Thoracic aorta (tissue), 2 donors: ENCODE results near the gene LRP2. TPM values are rescaled to one million over a fixed set of nuclear protein-coding genes. Genes with fewer than 3 reads are reported as not detected.

Experiments
- ATAC-seq: fragments of 150-250 bp; one replicate; pipeline ENCODE4 v1.8.0; 2017; ENCODE audit warnings: low read depth; ENCODE audit not compliant: insufficient number of reproducible peaks, low FRiP score
- DNase-seq: peaks from one replicate; pipeline ENCODE4 v3.0.0-alpha.2; 2020; ENCODE audit warnings: low spot score
- H3K27ac ChIP-seq, 2 donors: fragments of 200-600 bp; sonication (generic); 1 replicate in 1 of 2; 2 replicates in 1 of 2; pipeline ENCODE4 v1.5.1; 2016; ENCODE audit warnings: mild to moderate bottlenecking in 2 of 2, moderate library complexity in 2 of 2
- H3K27me3 ChIP-seq: fragments of 200-600 bp; sonication (generic); replicated peaks from 2 replicates; pipeline ENCODE4 v1.6.0; 2016; ENCODE audit warnings: mild to moderate bottlenecking; ENCODE audit not compliant: insufficient read depth
- H3K36me3 ChIP-seq: fragments of 200-600 bp; sonication (generic); one replicate; pipeline ENCODE4 v1.5.1; 2016
- H3K4me1 ChIP-seq, 2 donors: fragments of 200-600 bp; sonication (generic); 1 replicate in 1 of 2; 2 replicates in 1 of 2; pipeline versions ENCODE4 v1.5.1 to v1.6.0; 2016; ENCODE audit warnings: low read depth in 2 of 2, mild to moderate bottlenecking in 1 of 2; ENCODE audit not compliant: control insufficient read depth in 1 of 2
- H3K4me3 ChIP-seq: fragments of 200-600 bp; sonication (generic); 2 replicates; pipeline ENCODE4 v1.5.1; 2016; ENCODE audit warnings: mild to moderate bottlenecking
- H3K9me3 ChIP-seq: fragments of 200-600 bp; sonication (generic); 2 replicates; pipeline ENCODE4 v1.5.1; 2016
- total RNA-seq, 2 donors: library from RNA; depleted of rRNA; stranded (reverse); fragments of >200 nt; gene quantifications; one replicate each; pipeline versions ENCODE4 v1.1.0 to v1.2.3, GENCODE V29; 2016
- TF ChIP-seq, protein P1 (sequence below): fragments of 200-600 bp; sonication (generic); IDR thresholded peaks from one replicate; pipeline ENCODE4 v1.5.1; 2019; ENCODE audit warnings: antibody characterized with exemption

Gene LRP2
- total RNA-seq, 2 donors from 2014 or later: 0.07 to 0.14 TPM

DNA sequence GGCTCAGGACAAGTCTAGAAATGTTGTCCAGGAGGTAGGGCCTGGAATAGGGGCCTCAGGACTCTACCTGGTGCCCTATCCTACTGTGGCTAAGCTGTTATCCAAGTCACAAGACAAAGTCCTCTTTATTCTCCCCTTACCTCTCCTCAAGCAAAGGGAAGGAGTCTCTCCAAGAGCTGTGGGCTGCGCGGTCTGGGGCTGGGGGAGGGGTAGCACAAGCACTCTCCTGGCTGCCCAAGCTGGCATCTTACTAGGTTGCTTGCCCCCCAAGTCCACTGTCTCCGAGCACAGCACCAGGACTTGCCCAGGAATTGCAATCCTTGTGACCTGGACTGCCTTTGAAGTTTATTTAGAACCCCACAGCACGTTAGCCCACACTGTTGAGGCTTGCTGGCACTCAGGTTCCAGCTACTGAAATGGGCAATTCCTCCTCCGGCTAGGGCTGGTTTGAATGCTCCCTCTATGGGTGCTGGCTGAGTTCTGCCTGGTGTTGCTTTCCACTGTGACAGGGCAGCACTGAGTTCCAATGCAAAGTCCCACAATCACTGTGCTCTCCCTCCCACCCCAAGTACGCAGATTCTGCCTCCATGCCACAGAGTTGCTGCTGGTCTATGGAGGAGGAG, 274.5 kb downstream of the LRP2 start:
- no peak for ATAC-seq

DNA sequence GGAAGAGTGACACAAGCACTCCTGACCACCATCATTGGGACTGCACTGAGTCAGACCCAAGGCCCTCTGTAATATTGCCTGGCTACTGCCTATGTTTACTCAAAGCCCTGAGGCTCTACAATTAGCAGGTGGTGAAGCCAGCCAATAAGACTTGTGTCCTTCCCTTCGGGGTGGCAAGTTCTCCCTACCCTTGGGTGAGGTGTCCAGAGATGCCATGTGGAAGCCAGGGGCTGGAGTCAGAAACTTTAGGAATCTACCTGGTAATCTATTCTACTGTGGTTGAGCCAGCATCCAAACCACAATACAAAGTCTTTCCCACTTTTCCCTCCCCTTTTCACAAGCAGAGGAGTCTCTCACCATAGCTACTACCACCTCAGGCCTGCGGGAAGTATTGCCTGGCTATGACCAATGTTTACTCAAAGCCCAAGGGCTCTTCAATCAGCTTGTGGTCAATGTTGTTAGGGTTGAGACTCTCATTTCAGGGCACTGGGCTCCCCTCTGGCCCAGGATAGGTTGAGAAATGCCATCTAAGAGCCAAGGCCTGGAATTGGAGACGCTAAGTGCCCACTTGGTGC, 275.4 kb downstream of the LRP2 start:
- no peak for ATAC-seq
- DNase-seq: no peak

More for the DNA sequence above, 274.5 kb downstream of the LRP2 start:
- TF ChIP-seq, protein P1, sequence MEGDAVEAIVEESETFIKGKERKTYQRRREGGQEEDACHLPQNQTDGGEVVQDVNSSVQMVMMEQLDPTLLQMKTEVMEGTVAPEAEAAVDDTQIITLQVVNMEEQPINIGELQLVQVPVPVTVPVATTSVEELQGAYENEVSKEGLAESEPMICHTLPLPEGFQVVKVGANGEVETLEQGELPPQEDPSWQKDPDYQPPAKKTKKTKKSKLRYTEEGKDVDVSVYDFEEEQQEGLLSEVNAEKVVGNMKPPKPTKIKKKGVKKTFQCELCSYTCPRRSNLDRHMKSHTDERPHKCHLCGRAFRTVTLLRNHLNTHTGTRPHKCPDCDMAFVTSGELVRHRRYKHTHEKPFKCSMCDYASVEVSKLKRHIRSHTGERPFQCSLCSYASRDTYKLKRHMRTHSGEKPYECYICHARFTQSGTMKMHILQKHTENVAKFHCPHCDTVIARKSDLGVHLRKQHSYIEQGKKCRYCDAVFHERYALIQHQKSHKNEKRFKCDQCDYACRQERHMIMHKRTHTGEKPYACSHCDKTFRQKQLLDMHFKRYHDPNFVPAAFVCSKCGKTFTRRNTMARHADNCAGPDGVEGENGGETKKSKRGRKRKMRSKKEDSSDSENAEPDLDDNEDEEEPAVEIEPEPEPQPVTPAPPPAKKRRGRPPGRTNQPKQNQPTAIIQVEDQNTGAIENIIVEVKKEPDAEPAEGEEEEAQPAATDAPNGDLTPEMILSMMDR: no peak
- Histone ChIP-seq H3K4me1 (no peaks in the 10 kb centered on the region), H3K4me3 (no peak overlapping the region), H3K9me3 (no peaks in the 10 kb centered on the region), H3K36me3 (no peaks in the 10 kb centered on the region), H3K27ac (no peak overlapping the region), H3K27me3 (no peaks in the 10 kb centered on the region)
- no peak for DNase-seq

DNA sequence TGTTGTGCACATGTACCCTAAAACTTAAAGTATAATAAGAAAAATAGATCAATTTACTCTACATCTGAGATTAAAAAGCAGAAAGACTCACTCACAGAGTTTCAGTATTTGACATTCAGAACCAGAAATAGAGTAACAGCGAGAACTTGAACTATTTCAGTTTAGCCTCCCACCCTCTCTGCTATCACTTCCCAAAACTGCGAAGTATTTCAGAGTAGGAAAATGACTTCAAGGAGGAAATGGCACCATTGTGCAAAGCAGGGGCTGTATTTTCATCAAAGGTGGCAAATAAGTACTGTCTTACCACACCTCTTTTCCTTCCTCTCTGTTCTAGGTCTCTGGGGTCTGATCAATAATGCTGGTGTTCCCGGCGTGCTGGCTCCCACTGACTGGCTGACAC, 279.3 kb downstream of the LRP2 start:
- no peak for ATAC-seq
- TF ChIP-seq, protein P1: no peak

More for the DNA sequence above, 275.4 kb downstream of the LRP2 start:
- H3K4me1 ChIP-seq: no peaks in the 10 kb centered on the region
- H3K36me3 ChIP-seq: no peaks in the 10 kb centered on the region
- H3K9me3 ChIP-seq: no peaks in the 10 kb centered on the region
- no peaks in the 10 kb centered on the region for H3K27me3 ChIP-seq
- TF ChIP-seq, protein P1: no peak
- H3K4me3 ChIP-seq: no peak overlapping the region
- H3K27ac ChIP-seq: no peak overlapping the region

DNA sequence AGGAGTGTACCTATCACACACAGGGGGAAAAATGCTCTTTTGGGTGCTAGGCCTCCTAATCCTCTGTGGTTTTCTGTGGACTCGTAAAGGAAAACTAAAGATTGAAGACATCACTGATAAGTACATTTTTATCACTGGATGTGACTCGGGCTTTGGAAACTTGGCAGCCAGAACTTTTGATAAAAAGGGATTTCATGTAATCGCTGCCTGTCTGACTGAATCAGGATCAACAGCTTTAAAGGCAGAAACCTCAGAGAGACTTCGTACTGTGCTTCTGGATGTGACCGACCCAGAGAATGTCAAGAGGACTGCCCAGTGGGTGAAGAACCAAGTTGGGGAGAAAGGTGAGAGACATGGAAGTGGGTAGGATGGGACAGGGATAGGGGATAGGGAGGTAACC, 280.8 kb downstream of the LRP2 start:
- Histone ChIP-seq H3K4me1 (no peaks in the 10 kb centered on the region), H3K27me3 (no peaks in the 10 kb centered on the region), H3K36me3 (no peaks in the 10 kb centered on the region), H3K4me3 (no peak overlapping the region), H3K27ac (no peak overlapping the region), H3K9me3 (no peaks in the 10 kb centered on the region)
- ATAC-seq: no peak
- TF ChIP-seq, protein P1: no peak
- DNase-seq: no peak

More for the DNA sequence above, 279.3 kb downstream of the LRP2 start:
- no peak overlapping the region for H3K4me3 ChIP-seq
- no peak overlapping the region for H3K27ac ChIP-seq
- H3K9me3 ChIP-seq: no peaks in the 10 kb centered on the region
- H3K4me1 ChIP-seq: no peaks in the 10 kb centered on the region
- no peak for DNase-seq
- no peaks in the 10 kb centered on the region for H3K36me3 ChIP-seq
- no peaks in the 10 kb centered on the region for H3K27me3 ChIP-seq

DNA sequence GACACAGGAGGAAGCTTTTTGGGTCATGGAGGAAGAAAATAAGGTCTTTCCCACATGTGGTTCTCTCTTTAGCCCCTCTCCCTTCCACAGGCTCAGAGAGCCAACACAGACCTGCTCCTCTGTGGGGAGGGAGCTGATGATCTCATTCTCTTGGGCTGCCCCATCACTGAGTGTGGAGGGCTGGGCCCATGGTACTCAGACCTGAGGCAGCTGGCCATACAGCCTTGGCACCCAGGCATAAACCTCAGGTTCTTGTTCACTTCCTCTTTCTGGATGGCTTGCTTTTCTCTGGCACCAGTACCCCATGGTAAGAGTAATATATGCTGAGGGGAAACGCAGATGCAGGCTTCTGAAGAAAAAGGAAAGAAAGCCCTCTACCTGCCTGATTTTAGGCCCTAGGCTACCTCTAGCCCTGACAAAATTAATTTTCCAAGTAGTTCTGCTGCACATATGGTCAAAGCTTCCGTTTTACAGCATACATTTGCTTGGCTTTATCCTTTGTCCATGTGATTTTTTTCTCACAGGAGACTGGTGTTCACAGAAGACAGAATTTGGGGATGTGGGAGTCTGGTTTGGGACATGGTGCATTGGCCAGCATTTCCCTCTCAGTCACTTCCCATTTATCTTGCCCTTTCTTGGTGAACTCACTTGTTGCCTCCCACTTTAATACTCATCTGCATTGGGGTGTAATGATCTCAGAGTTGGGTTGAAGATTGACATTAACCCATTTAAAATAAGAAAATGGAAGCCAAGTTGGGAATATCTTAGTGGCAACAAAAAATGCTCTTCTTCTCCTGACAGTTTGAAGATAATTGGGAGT, 281.9 kb downstream of the LRP2 start:
- no peak for ATAC-seq
- Histone ChIP-seq H3K27ac (no peak overlapping the region), H3K9me3 (no peaks in the 10 kb centered on the region), H3K4me1 (no peaks in the 10 kb centered on the region), H3K27me3 (no peaks in the 10 kb centered on the region), H3K36me3 (no peaks in the 10 kb centered on the region), H3K4me3 (no peak overlapping the region)
- TF ChIP-seq, protein P1: no peak
- DNase-seq: no peak
